ENCODE measurements around the gene TNRC6A. TPM values are rescaled to one million over a fixed set of nuclear protein-coding genes. Genes with fewer than 3 reads are reported as not detected.

TNRC6A gene
- total and polyA plus RNA-seq, 4 donors, result 10.3 to 93.0 (median 29.8) TPM

DNA sequence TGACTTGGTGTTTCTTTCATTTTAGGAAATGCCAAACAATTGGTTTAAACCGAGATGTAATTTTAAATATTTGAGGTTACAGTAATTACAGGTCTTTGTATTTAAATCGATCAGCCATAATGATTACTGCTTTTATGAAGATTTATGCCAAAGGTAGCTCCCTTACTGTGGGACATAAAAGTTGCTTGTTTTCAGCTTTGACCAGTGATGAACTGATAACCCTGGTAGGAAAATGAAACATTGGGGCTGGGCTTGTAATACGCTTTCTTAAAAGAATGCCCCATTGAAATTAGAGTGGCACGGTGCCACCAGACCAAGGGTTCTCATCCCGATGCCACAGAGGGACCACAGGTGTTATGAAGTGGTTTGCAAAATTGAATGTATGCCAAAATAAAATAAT, 7.3 kb downstream of the TNRC6A start:
- no peak for ATAC-seq (ENCODE audit: insufficient read depth, low FRiP score)
- Histone ChIP-seq H3K27ac (ENCODE audit: low read depth in 1 of 2, low read length in 1 of 2) (peak overlapping the region in 1 of 2 donors; percentile 64), H3K9ac (ENCODE audit: insufficient read depth in 1 of 2, low read length in 2 of 2) (no peak overlapping the region), H3K27me3 (ENCODE audit: control insufficient read depth in 3 of 3, insufficient read depth in 3 of 3, low read length in 2 of 3) (no peaks in the 10 kb centered on the region), H3K4me3 (no peak overlapping the region), H3K36me3 (ENCODE audit: control insufficient read depth in 4 of 4, insufficient read depth in 4 of 4, low read length in 4 of 4) (peaks cover 2 to 15% (median 3%) of the 10 kb centered on the region in 4 donors), H3K9me3 (ENCODE audit: control insufficient read depth in 4 of 4, insufficient read depth in 3 of 4, low read length in 3 of 4) (no peaks in the 10 kb centered on the region), H3K4me1 (ENCODE audit: control insufficient read depth in 5 of 5, insufficient read depth in 5 of 5, low read length in 5 of 5) (peaks cover 0 to 39% (median 6%) of the 10 kb centered on the region in 5 donors)
- TF ChIP-seq, protein P1, sequence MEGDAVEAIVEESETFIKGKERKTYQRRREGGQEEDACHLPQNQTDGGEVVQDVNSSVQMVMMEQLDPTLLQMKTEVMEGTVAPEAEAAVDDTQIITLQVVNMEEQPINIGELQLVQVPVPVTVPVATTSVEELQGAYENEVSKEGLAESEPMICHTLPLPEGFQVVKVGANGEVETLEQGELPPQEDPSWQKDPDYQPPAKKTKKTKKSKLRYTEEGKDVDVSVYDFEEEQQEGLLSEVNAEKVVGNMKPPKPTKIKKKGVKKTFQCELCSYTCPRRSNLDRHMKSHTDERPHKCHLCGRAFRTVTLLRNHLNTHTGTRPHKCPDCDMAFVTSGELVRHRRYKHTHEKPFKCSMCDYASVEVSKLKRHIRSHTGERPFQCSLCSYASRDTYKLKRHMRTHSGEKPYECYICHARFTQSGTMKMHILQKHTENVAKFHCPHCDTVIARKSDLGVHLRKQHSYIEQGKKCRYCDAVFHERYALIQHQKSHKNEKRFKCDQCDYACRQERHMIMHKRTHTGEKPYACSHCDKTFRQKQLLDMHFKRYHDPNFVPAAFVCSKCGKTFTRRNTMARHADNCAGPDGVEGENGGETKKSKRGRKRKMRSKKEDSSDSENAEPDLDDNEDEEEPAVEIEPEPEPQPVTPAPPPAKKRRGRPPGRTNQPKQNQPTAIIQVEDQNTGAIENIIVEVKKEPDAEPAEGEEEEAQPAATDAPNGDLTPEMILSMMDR (IDR thresholded peaks at IDR 0.05; ENCODE audit: control extremely low read depth, extremely low read depth), result no peak
- no peak for DNase-seq
- 51 to 67% methylated on average over 5 of the region's 5 CpGs for WGBS, 2 donors

DNA sequence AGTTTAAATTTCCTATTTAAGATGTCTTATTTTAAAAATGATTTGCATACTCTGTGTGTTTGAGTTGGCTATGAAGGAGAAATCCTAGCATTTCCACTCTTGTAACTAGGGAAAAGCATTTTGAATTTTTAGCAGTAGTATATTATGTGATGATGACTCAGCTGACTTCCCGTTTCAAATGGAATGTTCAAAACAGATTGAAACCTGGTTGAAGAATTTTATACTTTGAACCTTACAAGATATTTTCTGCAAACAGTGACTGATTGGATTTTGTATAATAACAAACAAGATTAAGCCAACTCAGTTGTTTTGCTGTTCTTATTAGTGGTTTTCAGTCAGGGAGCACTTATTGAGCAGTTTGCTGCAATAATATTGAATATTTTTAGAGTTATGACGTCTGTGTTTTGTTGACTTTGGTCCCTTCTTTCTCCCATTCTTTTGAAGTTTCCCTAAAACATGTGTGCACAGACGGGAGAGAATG, 8.0 kb downstream of the TNRC6A start:
- TF ChIP-seq, protein P1 (IDR thresholded peaks at IDR 0.05; ENCODE audit: control extremely low read depth, extremely low read depth), result no peak
- Histone ChIP-seq H3K36me3 (ENCODE audit: control insufficient read depth in 4 of 4, insufficient read depth in 4 of 4, low read length in 4 of 4) (peaks cover 2 to 15% (median 3%) of the 10 kb centered on the region in 4 donors), H3K9me3 (ENCODE audit: control insufficient read depth in 4 of 4, insufficient read depth in 3 of 4, low read length in 3 of 4) (no peaks in the 10 kb centered on the region), H3K4me3 (no peak overlapping the region), H3K27ac (ENCODE audit: low read depth in 1 of 2, low read length in 1 of 2) (no peak overlapping the region), H3K9ac (ENCODE audit: insufficient read depth in 1 of 2, low read length in 2 of 2) (no peak overlapping the region), H3K27me3 (ENCODE audit: control insufficient read depth in 3 of 3, insufficient read depth in 3 of 3, low read length in 2 of 3) (no peaks in the 10 kb centered on the region), H3K4me1 (ENCODE audit: control insufficient read depth in 5 of 5, insufficient read depth in 5 of 5, low read length in 5 of 5) (peaks cover 0 to 35% (median 4%) of the 10 kb centered on the region in 5 donors)
- 32 to 44% methylated on average over 3 of the region's 3 CpGs for WGBS, 2 donors
- DNase-seq (peak in 2 of 3 donors; percentile 8 to 9), ATAC-seq (ENCODE audit: insufficient read depth, low FRiP score) (no peak)

DNA sequence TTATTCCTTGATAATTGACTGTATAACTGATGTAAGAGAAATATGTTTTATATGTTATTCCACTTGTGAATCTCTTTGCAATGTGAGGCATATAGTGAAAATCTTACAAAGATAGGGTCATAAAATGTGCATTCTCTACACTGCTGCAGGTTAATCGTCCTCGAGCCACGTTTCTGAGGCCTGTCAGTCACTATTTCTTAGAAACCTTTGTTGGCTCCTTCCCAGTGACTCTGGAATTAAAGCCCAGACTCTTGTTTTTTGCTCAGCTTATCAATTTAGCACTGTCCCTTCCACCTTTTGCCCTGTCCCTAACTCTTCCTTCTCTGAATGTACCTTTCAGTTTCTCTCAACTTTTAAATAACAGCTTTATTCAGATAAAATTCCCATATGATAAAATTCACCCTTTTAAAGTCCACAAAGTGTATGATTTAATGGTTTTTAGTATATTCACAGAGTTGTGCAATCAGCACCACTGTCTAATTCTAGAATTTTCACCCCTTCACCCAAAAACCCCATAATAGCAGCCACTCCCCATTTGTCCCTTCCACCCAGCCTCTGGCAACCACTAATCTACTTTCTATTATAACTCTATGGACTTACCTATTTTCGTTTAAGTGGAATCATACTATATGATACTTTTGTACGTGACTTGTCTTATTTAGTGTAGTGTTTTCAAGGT, 8.6 kb downstream of the TNRC6A start:
- DNase-seq (no peak), ATAC-seq (ENCODE audit: insufficient read depth, low FRiP score) (no peak)
- H3K4me1 ChIP-seq (ENCODE audit: control insufficient read depth in 5 of 5, insufficient read depth in 5 of 5, low read length in 5 of 5), result peaks cover 0 to 39% (median 3%) of the 10 kb centered on the region in 5 donors
- H3K4me3 ChIP-seq, result no peak overlapping the region
- TF ChIP-seq, protein P1 (IDR thresholded peaks at IDR 0.05; ENCODE audit: control extremely low read depth, extremely low read depth), result no peak
- no peaks in the 10 kb centered on the region for H3K27me3 ChIP-seq (ENCODE audit: control insufficient read depth in 3 of 3, insufficient read depth in 3 of 3, low read length in 2 of 3)
- no peaks in the 10 kb centered on the region for H3K9me3 ChIP-seq (ENCODE audit: control insufficient read depth in 4 of 4, insufficient read depth in 3 of 4, low read length in 3 of 4)
- peak overlapping the region in 1 of 2 donors; percentile 29 for H3K27ac ChIP-seq (ENCODE audit: low read depth in 1 of 2, low read length in 1 of 2)
- WGBS, 2 donors, result 81 to 91% methylated on average over 5 of the region's 5 CpGs
- no peak overlapping the region for H3K9ac ChIP-seq (ENCODE audit: insufficient read depth in 1 of 2, low read length in 2 of 2)
- peaks cover 0 to 15% (median 1%) of the 10 kb centered on the region in 4 donors for H3K36me3 ChIP-seq (ENCODE audit: control insufficient read depth in 4 of 4, insufficient read depth in 4 of 4, low read length in 4 of 4)

Measured in lung (tissue), 12 donors.